Activated CD8-positive, alpha-beta memory T cell treated with anti-CD3 and anti-CD28 coated beads, Interleukin-2, amount 10 ng/mL, durations not matched to agents 7 days and 5 days (primary cell): ENCODE results near the gene WT1. TPM values are rescaled to one million over a fixed set of nuclear protein-coding genes. Genes with fewer than 3 reads are reported as not detected.
"Not testable (repeated sequence)": the region's sequence is repeated elsewhere in the genome, so short reads cannot be mapped to it uniquely, and the experiment has no call there.

Experiments
- ATAC-seq: fragments of 150-1000 bp; cut with Tn5 transposase; one replicate; pipeline ENCODE4 v1.10.0; 2021; ENCODE audit warnings: moderate library complexity
- CTCF ChIA-PET: fragments of 350-600 bp; sonication (Branson Sonifier 250); formaldehyde crosslinking; loops from one replicate; lab custom pipeline; 2021; ENCODE audit warnings: antibody characterized with exemption; lab: Charles Lee
- DNase-seq: peaks from one replicate; pipeline ENCODE4 v3.0.0-alpha.2; 2020
- H3K27ac Mint-ChIP-seq: one replicate; pipeline ENCODE4 v1.8.0; 2021; ENCODE audit warnings: mild to moderate bottlenecking, mixed read lengths
- H3K27me3 Mint-ChIP-seq: one replicate; pipeline ENCODE4 v1.8.0; 2021; ENCODE audit warnings: mixed read lengths
- H3K36me3 Mint-ChIP-seq: one replicate; pipeline ENCODE4 v1.8.0; 2021; ENCODE audit warnings: mild to moderate bottlenecking, mixed read lengths
- H3K4me1 Mint-ChIP-seq: one replicate; pipeline ENCODE4 v1.8.0; 2021; ENCODE audit warnings: mixed read lengths
- H3K4me3 Mint-ChIP-seq: one replicate; pipeline ENCODE4 v1.8.0; 2021; ENCODE audit warnings: mild to moderate bottlenecking, moderate library complexity, mixed read lengths
- H3K9me3 Mint-ChIP-seq: one replicate; pipeline ENCODE4 v1.8.0; 2022; ENCODE audit warnings: low read depth, mixed read lengths
- total RNA-seq, 2 experiments: library from RNA; stranded (reverse); gene quantifications; one replicate each; pipeline ENCODE4 v1.2.3, GENCODE V29; 2021

Gene WT1
- total RNA-seq, 2 experiments from 2014 or later = not detected

DNA sequence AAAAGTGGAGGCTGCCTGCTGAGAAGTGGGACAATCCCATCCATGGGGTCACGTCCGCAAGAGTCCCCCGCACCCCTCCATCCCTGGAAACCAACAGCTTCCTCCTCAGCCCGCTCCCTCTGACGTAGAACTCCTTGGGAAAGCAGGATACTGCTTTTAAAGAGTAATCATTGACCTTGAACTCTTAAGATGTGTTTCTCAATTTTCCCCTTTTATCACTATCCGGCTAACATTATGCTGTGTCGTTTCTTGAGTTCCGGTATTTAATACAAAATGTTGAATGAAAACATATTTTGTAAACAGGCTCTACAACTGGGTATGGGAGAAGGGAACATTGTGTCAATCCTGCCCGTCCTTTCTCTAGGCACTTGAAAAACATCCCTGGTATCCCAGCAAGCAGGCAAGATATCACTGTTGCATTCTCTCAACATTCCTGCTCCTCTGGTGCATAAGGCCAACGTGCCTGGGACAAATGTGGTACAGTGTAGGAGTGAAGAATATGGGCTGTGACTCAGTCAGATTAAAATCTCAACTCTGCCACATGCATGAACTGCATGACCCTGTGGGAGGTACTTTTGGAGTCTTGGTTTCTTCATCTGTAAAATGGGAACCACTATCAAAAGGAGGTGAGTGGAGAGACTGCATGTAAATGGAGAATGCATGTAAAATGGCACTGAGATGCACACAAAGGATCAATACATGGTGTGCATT is 52.8 kb downstream of the WT1 start:
- H3K27me3 Mint-ChIP-seq = peaks cover 10% of the 10 kb centered on the region
- DNase-seq (no peak), ATAC-seq (no peak)
- H3K4me1 Mint-ChIP-seq = no peaks in the 10 kb centered on the region
- no peak overlapping the region for H3K27ac Mint-ChIP-seq
- H3K4me3 Mint-ChIP-seq = no peak overlapping the region
- H3K36me3 Mint-ChIP-seq = no peaks in the 10 kb centered on the region
- H3K9me3 Mint-ChIP-seq = no peaks in the 10 kb centered on the region
- CTCF ChIA-PET = no interaction called here

GRCh38 chr11:32381179-32381578 is 54.2 kb downstream of the WT1 start:
- no peak overlapping the region for H3K4me3 Mint-ChIP-seq
- no peaks in the 10 kb centered on the region for H3K4me1 Mint-ChIP-seq
- no peaks in the 10 kb centered on the region for H3K9me3 Mint-ChIP-seq
- DNase-seq (no peak), ATAC-seq (no peak)
- H3K27ac Mint-ChIP-seq = no peak overlapping the region
- H3K27me3 Mint-ChIP-seq = peaks cover 3% of the 10 kb centered on the region
- CTCF ChIA-PET = no interaction called here
- no peaks in the 10 kb centered on the region for H3K36me3 Mint-ChIP-seq

DNA sequence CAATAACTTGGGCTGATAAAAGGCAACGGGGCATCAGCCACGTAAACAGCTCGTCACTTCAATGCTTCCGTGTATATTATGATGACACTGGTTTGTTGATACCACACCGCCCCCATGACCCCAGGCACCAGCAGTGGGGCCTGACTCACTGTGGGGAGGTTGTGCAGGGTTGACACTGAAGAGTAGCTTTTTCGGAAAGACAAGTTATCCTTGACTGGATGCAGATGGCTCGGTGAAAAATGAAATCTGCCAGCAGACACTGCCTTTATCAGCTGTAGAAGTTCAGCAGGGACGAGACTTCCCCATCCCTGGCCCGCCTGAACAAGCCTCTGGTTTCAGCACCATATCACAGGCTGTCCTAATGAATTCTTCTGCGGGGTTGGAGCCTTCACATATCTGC is 55.6 kb downstream of the WT1 start:
- no peak overlapping the region for H3K27ac Mint-ChIP-seq
- no peak overlapping the region for H3K4me3 Mint-ChIP-seq
- ATAC-seq (no peak), DNase-seq (no peak)
- H3K36me3 Mint-ChIP-seq = no peaks in the 10 kb centered on the region
- no peaks in the 10 kb centered on the region for H3K4me1 Mint-ChIP-seq
- H3K9me3 Mint-ChIP-seq = no peaks in the 10 kb centered on the region
- H3K27me3 Mint-ChIP-seq = peaks cover 3% of the 10 kb centered on the region
- CTCF ChIA-PET = no interaction called here

GRCh38 chr11:32375826-32376225 is 59.5 kb downstream of the WT1 start:
- Mint-ChIP-seq H3K36me3 (no peaks in the 10 kb centered on the region), H3K27ac (no peak overlapping the region), H3K9me3 (no peaks in the 10 kb centered on the region), H3K4me3 (no peak overlapping the region), H3K4me1 (no peaks in the 10 kb centered on the region), H3K27me3 (peaks cover 4% of the 10 kb centered on the region)
- DNase-seq (no peak), ATAC-seq (no peak)
- CTCF ChIA-PET = interaction anchor here (0.8 to 2.4 kb wide), 3 partner anchors 11 to 416 kb away, joined by 3 to 7 read pairs (median 3); no protein-coding TSS in a partner anchor

GRCh38 chr11:32374261-32374711 is 61.1 kb downstream of the WT1 start:
- Mint-ChIP-seq H3K27me3 (peaks cover 6% of the 10 kb centered on the region), H3K4me1 (no peaks in the 10 kb centered on the region), H3K36me3 (no peaks in the 10 kb centered on the region), H3K9me3 (peaks cover 2% of the 10 kb centered on the region), H3K27ac (no peak overlapping the region), H3K4me3 (no peak overlapping the region)
- CTCF ChIA-PET = interaction anchor here (1.3 to 2.4 kb wide), 2 partner anchors 51 to 418 kb away, joined by 5 to 7 read pairs; no protein-coding TSS in a partner anchor
- DNase-seq (peak; percentile 66), ATAC-seq (peak; percentile 23)

GRCh38 chr11:32369987-32370386 is 65.4 kb downstream of the WT1 start:
- H3K9me3 Mint-ChIP-seq, DNase-seq, H3K4me3 Mint-ChIP-seq, H3K36me3 Mint-ChIP-seq, CTCF ChIA-PET, ATAC-seq, H3K4me1 Mint-ChIP-seq, H3K27ac Mint-ChIP-seq, H3K27me3 Mint-ChIP-seq: not testable (repeated sequence)

DNA sequence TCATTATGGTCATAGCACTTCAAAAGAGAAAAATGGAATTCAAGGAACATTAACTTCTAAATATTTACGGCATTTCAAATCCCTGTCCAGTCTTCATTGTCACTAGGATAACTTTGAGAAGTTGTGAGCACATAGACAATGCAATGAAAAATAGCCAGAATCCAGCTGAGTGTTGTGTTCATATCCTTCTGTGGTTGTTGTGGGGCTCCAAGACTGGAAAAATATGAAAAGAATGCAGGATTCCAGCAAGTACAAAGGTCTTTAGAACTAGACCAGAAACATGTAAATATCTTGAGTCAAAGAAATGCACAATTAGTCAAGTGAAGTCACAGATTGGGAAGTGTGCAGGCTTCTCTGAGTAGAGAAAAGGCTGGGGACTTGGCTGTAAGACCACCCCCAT is 68.7 kb downstream of the WT1 start:
- CTCF ChIA-PET = no interaction called here
- DNase-seq (no peak), ATAC-seq (no peak)
- H3K4me3 Mint-ChIP-seq = no peak overlapping the region
- no peaks in the 10 kb centered on the region for H3K36me3 Mint-ChIP-seq
- peaks cover 3% of the 10 kb centered on the region for H3K27me3 Mint-ChIP-seq
- H3K27ac Mint-ChIP-seq = no peak overlapping the region
- peaks cover 2% of the 10 kb centered on the region for H3K9me3 Mint-ChIP-seq
- no peaks in the 10 kb centered on the region for H3K4me1 Mint-ChIP-seq

- CTCF ChIA-PET = no interaction called here
- ATAC-seq = no peak
- no peak for DNase-seq
- Mint-ChIP-seq H3K9me3 (peaks cover 2% of the 10 kb centered on the region), H3K36me3 (no peaks in the 10 kb centered on the region), H3K27ac (no peak overlapping the region), H3K4me1 (no peaks in the 10 kb centered on the region), H3K27me3 (no peaks in the 10 kb centered on the region), H3K4me3 (no peak overlapping the region)
Observed at GRCh38 chr11:32365192-32365591, 70.1 kb downstream of the WT1 start.

GRCh38 chr11:32358729-32359128 is 76.6 kb downstream of the WT1 start:
- no peak overlapping the region for H3K27ac Mint-ChIP-seq
- H3K36me3 Mint-ChIP-seq = no peaks in the 10 kb centered on the region
- no peaks in the 10 kb centered on the region for H3K9me3 Mint-ChIP-seq
- ATAC-seq = no peak
- no peak overlapping the region for H3K4me3 Mint-ChIP-seq
- no peak for DNase-seq
- peaks cover 13% of the 10 kb centered on the region for H3K27me3 Mint-ChIP-seq
- CTCF ChIA-PET = no interaction called here
- no peaks in the 10 kb centered on the region for H3K4me1 Mint-ChIP-seq

- Mint-ChIP-seq H3K9me3 (no peaks in the 10 kb centered on the region), H3K4me3 (no peak overlapping the region), H3K36me3 (no peaks in the 10 kb centered on the region), H3K27ac (no peak overlapping the region), H3K4me1 (no peaks in the 10 kb centered on the region), H3K27me3 (peaks cover 10% of the 10 kb centered on the region)
- no peak for DNase-seq
- CTCF ChIA-PET = interaction anchor here (0.6 kb wide), 1 partner anchor 203 kb away, joined by 3 read pairs; no protein-coding TSS in a partner anchor
- ATAC-seq = no peak
Observed at GRCh38 chr11:32353884-32354283, 81.5 kb downstream of the WT1 start.

DNA sequence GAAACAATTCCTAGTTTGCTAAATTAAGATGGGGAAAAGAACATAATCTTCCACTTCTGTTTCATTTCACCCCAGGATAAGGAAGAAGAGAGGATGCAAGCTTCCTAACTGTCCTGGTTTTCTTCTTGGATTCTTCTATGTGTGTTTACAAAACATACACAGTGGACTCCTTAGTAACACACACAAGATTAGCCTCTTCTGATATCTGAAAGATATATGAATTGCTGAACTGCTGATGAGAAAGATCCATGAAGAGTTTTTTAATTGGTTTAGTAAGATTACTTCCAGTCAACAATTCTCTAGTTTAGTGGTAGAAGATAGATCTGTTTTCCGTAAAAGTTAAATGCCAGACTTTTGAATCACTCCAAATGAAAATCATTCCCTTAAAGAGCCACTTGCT is 86.8 kb downstream of the WT1 start:
- Mint-ChIP-seq H3K36me3 (no peaks in the 10 kb centered on the region), H3K27ac (no peak overlapping the region), H3K27me3 (peaks cover 21% of the 10 kb centered on the region), H3K4me3 (no peak overlapping the region), H3K4me1 (peaks cover 5% of the 10 kb centered on the region), H3K9me3 (no peaks in the 10 kb centered on the region)
- CTCF ChIA-PET = no interaction called here
- ATAC-seq = no peak
- DNase-seq = no peak

GRCh38 chr11:32344946-32345345 is 90.4 kb downstream of the WT1 start:
- Mint-ChIP-seq H3K36me3 (no peaks in the 10 kb centered on the region), H3K27ac (no peak overlapping the region), H3K4me3 (no peak overlapping the region), H3K27me3 (peaks cover 29% of the 10 kb centered on the region), H3K4me1 (peaks cover 9% of the 10 kb centered on the region), H3K9me3 (no peaks in the 10 kb centered on the region)
- DNase-seq (no peak), ATAC-seq (no peak)
- CTCF ChIA-PET = no interaction called here

- H3K36me3 Mint-ChIP-seq = no peaks in the 10 kb centered on the region
- peaks cover 9% of the 10 kb centered on the region for H3K4me1 Mint-ChIP-seq
- no peak overlapping the region for H3K4me3 Mint-ChIP-seq
- H3K27ac Mint-ChIP-seq = no peak overlapping the region
- no peaks in the 10 kb centered on the region for H3K9me3 Mint-ChIP-seq
- CTCF ChIA-PET = no interaction called here
- ATAC-seq (no peak), DNase-seq (no peak)
- peaks cover 31% of the 10 kb centered on the region for H3K27me3 Mint-ChIP-seq
Observed at GRCh38 chr11:32343325-32344008, 91.9 kb downstream of the WT1 start.
